Muscle layer of duodenum (tissue), 2 donors: Measurements from ENCODE around the gene FBXO3.
"Not testable (repeated sequence)": the region's sequence is repeated elsewhere in the genome, so short reads cannot be mapped to it uniquely, and the experiment has no call there.

Experiments
- H3K27ac ChIP-seq: one replicate; pipeline ENCODE4 v1.7.0; 2013; ENCODE audit warnings: mild to moderate bottlenecking, low read length
- H3K27me3 ChIP-seq: one replicate; pipeline ENCODE4 v1.7.0; 2013; ENCODE audit warnings: low read depth, mild to moderate bottlenecking, control low read depth, low read length
- H3K36me3 ChIP-seq, 2 donors: one replicate each; pipeline ENCODE4 v1.7.0; 2013; ENCODE audit warnings: low read length in 2 of 2, control low read depth in 1 of 2, mild to moderate bottlenecking in 1 of 2; ENCODE audit not compliant: insufficient read depth in 2 of 2, control insufficient read depth in 1 of 2
- H3K4me1 ChIP-seq, 2 donors: one replicate each; pipeline ENCODE4 v1.7.0; 2013; ENCODE audit warnings: low read length in 2 of 2, mild to moderate bottlenecking in 2 of 2, control low read depth in 1 of 2, moderate library complexity in 1 of 2; ENCODE audit not compliant: insufficient read depth in 2 of 2, control insufficient read depth in 1 of 2
- H3K4me3 ChIP-seq, 2 donors: one replicate each; pipeline ENCODE4 v1.7.0; 2013; ENCODE audit warnings: low read length in 2 of 2, low read depth in 1 of 2, mild to moderate bottlenecking in 1 of 2
- H3K9me3 ChIP-seq, 2 donors: one replicate each; pipeline ENCODE4 v1.7.0; 2013; ENCODE audit warnings: low read length in 2 of 2, control low read depth in 1 of 2, mild to moderate bottlenecking in 1 of 2; ENCODE audit not compliant: control insufficient read depth in 1 of 2
- donor health status: healthy.

Gene FBXO3

DNA sequence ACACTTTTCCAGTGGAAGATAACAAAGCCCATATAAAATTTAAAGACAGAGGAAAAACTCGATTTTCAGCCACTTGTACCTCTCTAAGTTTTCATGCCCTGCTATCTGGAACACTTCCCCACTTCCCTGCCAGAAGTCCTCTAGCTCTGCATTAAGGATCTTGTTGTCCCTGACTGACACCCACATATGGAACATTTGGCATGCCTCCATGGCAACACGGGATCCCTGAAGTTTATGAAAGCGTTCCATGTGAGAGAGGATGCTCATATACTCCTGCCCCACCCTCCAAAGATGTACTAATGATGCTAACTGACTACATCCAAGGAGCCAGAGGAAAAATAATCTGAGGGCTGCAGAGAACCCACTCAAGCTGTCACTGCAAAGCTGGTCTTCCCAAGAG, 64.9 kb downstream of the FBXO3 start:
- Histone ChIP-seq H3K4me1 (peaks cover 0 to 7% of the 10 kb centered on the region in 2 donors), H3K36me3 (peaks cover 37 to 60% of the 10 kb centered on the region in 2 donors), H3K27ac (no peak overlapping the region), H3K27me3 (no peaks in the 10 kb centered on the region), H3K9me3 (no peaks in the 10 kb centered on the region), H3K4me3 (no peak overlapping the region)

DNA sequence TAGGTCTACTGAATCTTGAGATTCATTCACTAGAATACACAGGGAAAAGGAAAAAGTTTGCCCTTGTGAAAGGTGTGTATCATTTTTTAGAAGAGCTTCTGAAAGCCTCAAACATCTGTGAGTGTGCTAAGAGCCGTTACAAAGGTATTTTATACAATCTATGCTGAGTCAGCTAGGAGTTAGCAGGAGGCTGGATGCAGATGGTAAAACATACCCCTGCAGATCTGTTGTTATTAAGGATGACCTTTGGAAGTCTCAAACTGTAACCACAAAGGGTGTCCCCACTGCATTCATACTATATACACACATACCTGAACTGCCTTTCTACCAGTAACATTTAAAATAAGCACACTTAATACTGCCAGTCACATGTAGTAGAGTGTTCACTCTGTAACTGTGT, 65.3 kb downstream of the FBXO3 start:
- H3K9me3 ChIP-seq = no peaks in the 10 kb centered on the region
- H3K4me3 ChIP-seq = no peak overlapping the region
- H3K27ac ChIP-seq = no peak overlapping the region
- peaks cover 0 to 7% of the 10 kb centered on the region in 2 donors for H3K4me1 ChIP-seq
- H3K27me3 ChIP-seq = no peaks in the 10 kb centered on the region
- H3K36me3 ChIP-seq = peaks cover 35 to 57% of the 10 kb centered on the region in 2 donors

DNA sequence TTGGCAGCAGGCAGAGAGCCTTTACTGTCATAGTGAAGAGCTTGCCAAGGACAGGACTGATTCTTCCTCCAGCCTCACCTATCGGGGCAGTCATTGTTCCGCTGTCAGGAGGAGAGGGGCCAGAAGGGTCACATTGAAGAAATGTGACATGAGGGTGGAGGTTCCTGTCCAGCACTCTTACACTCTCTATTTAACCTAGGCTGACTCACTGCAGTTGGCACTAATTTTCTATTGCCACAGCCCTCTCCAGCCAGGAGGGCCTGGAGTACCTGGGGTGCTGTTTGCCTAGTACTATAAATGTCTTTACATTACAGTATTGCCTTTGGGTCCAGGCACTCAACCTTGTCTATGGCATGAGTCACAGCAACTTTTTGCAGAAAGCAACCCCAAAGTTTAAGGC, 66.5 kb downstream of the FBXO3 start:
- H3K27me3 ChIP-seq, H3K9me3 ChIP-seq, H3K27ac ChIP-seq, H3K4me3 ChIP-seq, H3K4me1 ChIP-seq: not testable (repeated sequence)
- H3K36me3 ChIP-seq = peaks cover 26 to 50% of the 10 kb centered on the region in 2 donors

DNA sequence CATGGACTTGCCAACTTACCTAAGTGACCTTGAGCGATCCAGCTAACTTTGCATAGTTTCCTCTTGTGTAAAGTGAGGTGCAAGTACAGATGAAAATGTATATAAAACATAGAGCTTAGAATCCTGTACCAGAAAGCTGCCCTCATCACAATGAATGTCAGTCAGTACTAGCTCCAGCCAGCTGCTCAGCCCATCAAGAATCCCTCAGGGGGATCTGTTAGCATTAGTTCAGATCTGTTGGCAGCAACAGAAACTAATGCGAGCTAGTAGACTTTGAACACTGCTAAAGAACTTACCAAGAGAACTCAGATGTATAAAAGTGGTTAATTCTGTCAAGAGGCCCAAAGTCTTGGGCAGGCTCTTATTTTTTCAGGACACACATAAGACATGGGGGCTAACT, 67.4 kb downstream of the FBXO3 start:
- Histone ChIP-seq H3K4me1 (peaks cover 0 to 11% of the 10 kb centered on the region in 2 donors), H3K27me3 (no peaks in the 10 kb centered on the region), H3K4me3 (no peak overlapping the region), H3K36me3 (peaks cover 26 to 43% of the 10 kb centered on the region in 2 donors), H3K9me3 (no peaks in the 10 kb centered on the region), H3K27ac (no peak overlapping the region)

DNA sequence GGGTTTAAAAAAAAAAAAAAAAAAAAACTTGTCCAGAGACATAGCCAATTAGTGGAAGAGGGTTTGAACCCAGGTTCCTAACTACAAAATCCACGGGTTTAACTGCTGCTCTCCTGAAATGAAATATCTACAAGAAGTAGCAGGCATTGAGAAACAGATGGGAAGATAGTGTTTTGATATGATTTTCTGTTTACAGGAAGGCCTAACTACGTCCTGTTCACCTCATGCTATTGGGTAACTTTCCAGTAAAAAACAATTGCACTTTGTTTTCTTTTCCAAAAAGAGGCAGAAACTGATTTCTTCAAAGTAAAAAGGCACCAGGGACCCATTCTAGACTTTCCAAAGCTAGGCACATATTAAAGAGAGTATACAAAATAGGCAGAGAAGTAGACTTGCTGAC, 67.8 kb downstream of the FBXO3 start:
- H3K9me3 ChIP-seq = no peaks in the 10 kb centered on the region
- no peak overlapping the region for H3K27ac ChIP-seq
- peaks cover 0 to 11% of the 10 kb centered on the region in 2 donors for H3K4me1 ChIP-seq
- peaks cover 26 to 43% of the 10 kb centered on the region in 2 donors for H3K36me3 ChIP-seq
- no peaks in the 10 kb centered on the region for H3K27me3 ChIP-seq
- H3K4me3 ChIP-seq = no peak overlapping the region

DNA sequence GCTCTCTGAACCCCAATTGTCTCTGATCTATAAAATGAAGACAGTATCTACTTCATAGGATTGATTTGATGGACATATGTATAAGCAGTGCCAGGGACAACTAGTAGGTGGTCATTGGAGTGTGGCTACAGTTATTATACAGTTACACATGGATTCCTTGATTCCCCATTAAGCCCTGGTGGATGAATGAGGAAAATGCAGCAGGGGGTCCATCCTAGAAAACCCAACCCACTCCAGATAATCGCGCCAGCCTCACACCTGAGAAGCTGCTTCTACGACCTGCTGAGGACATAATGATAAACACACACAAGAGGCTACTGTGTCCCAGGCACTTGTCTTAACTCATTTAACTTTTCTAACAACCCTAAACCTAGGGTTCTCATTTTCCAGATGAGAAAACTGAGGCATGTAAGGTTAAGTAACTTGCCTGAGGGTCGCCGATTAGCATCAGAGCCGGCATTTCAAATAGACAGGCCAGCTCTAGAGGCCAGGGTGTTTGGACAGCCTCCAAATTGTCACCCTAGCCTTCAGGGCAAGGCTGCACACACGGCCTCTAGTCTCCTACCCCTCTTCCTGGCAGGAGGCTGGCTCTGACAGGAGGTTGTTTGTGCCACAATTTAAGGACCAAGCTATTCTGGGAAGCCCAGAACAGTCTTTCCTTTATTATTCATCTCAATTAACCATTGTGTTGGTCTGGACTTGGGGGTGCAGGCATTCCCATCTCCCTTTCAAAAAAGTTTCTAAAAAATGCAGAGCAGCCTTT, 69.9 kb downstream of the FBXO3 start:
- H3K36me3 ChIP-seq = peaks cover 15 to 25% of the 10 kb centered on the region in 2 donors
- no peak overlapping the region for H3K4me3 ChIP-seq
- no peaks in the 10 kb centered on the region for H3K27me3 ChIP-seq
- H3K27ac ChIP-seq = peak overlapping the region; percentile 32
- peaks cover 0 to 11% of the 10 kb centered on the region in 2 donors for H3K4me1 ChIP-seq
- H3K9me3 ChIP-seq = no peaks in the 10 kb centered on the region

DNA sequence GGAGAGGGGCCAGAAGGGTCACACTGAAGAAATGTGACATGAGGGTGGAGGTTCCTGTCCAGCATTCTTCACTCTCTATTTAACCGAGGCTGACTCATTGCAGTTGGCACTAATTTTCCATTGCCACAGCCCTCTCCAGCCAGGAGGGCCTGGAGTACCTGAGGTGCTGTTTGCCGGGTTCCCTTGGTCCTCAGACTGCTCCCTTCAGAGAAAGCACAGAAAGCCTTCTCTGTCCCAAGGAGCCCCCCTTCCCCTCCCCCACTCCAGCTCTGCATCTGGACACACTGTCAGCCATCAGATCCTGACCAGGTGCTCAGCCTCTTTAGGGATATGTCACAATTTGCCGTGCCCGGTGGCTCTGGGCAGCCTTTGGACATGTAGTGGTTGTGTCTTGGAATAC, 70.5 kb downstream of the FBXO3 start:
- H3K4me1 ChIP-seq = peaks cover 0 to 4% of the 10 kb centered on the region in 2 donors

DNA sequence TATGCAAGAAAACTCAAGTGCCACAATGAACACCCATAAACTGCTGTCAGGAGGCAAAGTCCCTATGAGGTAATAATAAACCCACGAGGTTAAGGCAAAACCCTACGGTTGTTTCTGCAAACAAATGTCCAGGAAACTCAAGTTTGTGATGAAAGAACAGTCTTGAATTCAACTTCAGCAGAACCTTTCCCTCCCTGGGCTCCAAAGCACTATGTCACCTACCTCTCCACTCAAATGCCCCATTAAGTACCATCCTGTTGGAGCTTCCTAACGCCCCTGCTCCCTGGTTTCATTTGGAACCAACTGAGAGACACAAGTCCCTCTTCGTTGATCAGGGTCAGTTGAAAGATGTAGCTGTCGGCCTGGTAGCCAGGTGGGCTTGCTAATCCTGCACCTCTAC, 71.1 kb downstream of the FBXO3 start:
- Histone ChIP-seq H3K4me1 (peaks cover 0 to 4% of the 10 kb centered on the region in 2 donors), H3K9me3 (no peaks in the 10 kb centered on the region), H3K27ac (peak overlapping the region; percentile 57), H3K27me3 (no peaks in the 10 kb centered on the region), H3K36me3 (peaks cover 4 to 19% of the 10 kb centered on the region in 2 donors), H3K4me3 (no peak overlapping the region)

More for the DNA sequence above, 70.5 kb downstream of the FBXO3 start:
- H3K9me3 ChIP-seq = no peaks in the 10 kb centered on the region
- H3K36me3 ChIP-seq = peaks cover 9 to 19% of the 10 kb centered on the region in 2 donors
- peak overlapping the region; percentile 32 for H3K27ac ChIP-seq
- no peaks in the 10 kb centered on the region for H3K27me3 ChIP-seq
- no peak overlapping the region for H3K4me3 ChIP-seq

DNA sequence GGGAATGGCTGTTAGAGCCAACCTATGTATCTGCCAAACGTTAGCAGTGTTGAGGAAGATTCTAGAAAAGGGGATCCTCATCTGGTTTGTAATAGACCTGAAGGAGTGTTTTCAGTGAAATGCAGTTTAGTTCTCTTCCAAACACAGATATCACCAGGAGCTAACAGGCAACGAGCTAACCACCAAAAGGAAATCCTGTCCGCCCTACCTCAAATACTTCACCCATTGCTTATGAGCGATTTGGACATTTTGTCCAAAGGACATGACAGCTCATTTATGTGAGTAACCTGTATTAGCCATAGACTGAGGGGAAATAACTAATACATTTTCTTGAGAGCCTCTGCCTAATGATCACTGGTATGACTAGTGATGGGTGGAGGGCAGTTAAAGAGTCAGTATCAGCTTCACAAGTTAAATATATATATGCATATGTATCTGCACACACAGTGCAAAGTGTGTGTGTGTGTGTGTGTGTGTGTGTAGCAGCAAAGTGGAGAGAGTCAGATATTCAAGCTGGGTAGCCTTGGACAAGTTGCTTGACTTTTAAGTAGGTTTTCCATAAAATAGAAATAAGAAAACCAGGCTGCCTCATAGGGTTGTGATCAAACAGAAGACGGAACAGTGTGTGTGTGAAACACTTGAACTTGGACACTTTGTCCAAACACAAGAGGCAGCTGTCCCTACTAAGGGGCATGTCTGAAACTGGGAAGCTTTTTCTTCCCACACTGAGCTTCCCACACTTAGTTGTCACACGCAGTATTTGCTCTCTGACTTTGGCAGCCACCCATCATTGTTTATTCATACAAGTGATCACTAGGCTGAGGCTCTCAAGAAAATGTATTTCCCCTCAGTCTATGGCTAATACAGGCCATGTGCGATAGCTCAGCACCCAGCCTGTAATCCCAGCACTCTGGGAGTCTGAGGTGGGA, 72.8 kb downstream of the FBXO3 start:
- Histone ChIP-seq H3K4me3 (peak overlapping the region; percentile 64 to 66), H3K27ac (peak overlapping the region; percentile 58), H3K36me3 (peaks cover 0 to 9% of the 10 kb centered on the region in 2 donors), H3K27me3 (no peaks in the 10 kb centered on the region), H3K4me1 (peaks cover 0 to 4% of the 10 kb centered on the region in 2 donors), H3K9me3 (no peaks in the 10 kb centered on the region)

DNA sequence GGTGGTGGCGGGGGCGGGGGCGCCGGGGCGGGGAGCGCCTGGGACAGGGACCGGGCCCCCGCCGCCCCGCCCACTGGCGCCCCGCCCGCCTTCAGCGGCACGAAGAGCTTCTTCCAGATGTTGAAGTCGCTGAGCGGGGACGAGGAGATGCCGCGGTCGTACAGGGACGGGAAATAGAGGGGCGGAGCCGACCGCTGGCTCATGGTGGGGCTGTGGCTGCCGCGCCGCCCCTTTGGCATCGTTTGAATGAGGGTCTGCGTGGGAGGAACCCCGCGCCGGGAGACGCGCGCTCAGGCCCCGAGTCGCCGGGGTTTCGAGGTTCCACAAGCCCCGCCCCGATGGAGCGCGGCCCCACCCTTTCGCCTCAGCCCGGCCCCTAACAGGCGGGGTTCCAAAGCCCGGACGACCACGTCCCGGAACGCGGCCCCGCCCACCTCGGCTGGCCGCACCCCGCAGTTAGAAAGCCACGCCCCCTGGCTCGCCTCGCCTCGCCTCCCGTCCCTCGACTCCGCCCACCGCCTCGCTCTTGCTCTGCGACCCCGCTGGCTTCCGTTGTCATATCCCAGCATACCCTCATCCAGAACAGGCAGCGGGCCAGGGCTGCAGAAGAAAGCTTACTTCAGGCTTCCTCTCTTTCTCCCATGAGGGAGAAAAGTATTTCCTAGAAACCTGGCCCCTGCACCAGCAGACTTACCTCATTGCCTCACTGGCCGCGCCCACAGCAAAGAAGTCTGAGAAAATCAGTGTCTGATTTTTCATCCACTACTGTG, 73.6 kb downstream of the FBXO3 start, which contains the start of gene C11orf91:
TSS of gene C11orf91 (minus strand) at position 325 of the 770 bp plus-strand sequence. CDS start at position 239, 86 bp downstream.
- Histone ChIP-seq H3K27me3 (no peaks in the 10 kb centered on the region), H3K36me3 (peaks cover 0 to 8% of the 10 kb centered on the region in 2 donors), H3K27ac (peak within 1 kb of the TSS; percentile 58), H3K4me1 (peaks cover 0 to 4% of the 10 kb centered on the region in 2 donors), H3K4me3 (peak within 1 kb of the TSS; percentile 64 to 66), H3K9me3 (no peaks in the 10 kb centered on the region)
